ENCODE data around the gene RCAN1. TPM values are rescaled to one million over a fixed set of nuclear protein-coding genes. Genes with fewer than 3 reads are reported as not detected.

RCAN1 gene
- total RNA-seq, 1 donor from 2014 or later, result 197 TPM

GRCh38 chr21:34544032-34544496, 70.8 kb downstream of the RCAN1 start:
- peaks cover 38% of the 10 kb centered on the region for H3K4me1 Mint-ChIP-seq (ENCODE audit: low read depth, unreplicated experiment)
- H3K4me1 ChIP-seq (ENCODE audit: insufficient read depth, low read length), result peaks cover 19% of the 10 kb centered on the region
- H2AFZ ChIP-seq (ENCODE audit: low read depth, low read length), result no peak overlapping the region
- TF ChIP-seq EZH2 (IDR thresholded peaks at IDR 0.05; ENCODE audit: insufficient read depth, low read length) (no peak), CTCF (IDR thresholded peaks at IDR 0.05; ENCODE audit: insufficient read depth, low read depth, low read length) (peak; percentile 69)
- peak overlapping the region; percentile 66 for H3K4me3 Mint-ChIP-seq (ENCODE audit: unreplicated experiment)
- H3K27me3 ChIP-seq (ENCODE audit: insufficient read depth, low read length), result no peaks in the 10 kb centered on the region
- H3K4me3 ChIP-seq (ENCODE audit: insufficient read depth, low read depth, low read length), result no peak overlapping the region
- no peaks in the 10 kb centered on the region for H3K9me3 ChIP-seq (ENCODE audit: insufficient read depth, low read depth, low read length)
- H3K36me3 Mint-ChIP-seq (ENCODE audit: low read depth, unreplicated experiment), result peaks cover 13% of the 10 kb centered on the region
- no peak for FAIRE-seq
- H3K27me3 Mint-ChIP-seq (ENCODE audit: low read depth, unreplicated experiment), result no peaks in the 10 kb centered on the region
- no peaks in the 10 kb centered on the region for H4K20me1 ChIP-seq (ENCODE audit: insufficient read depth, low read length)
- H3K9ac ChIP-seq (ENCODE audit: low read length), result no peak overlapping the region
- H3K4me2 ChIP-seq (ENCODE audit: low read length), result no peak overlapping the region
- DNase-seq (ENCODE audit: low read depth), result peak; percentile 61
- H3K36me3 ChIP-seq (ENCODE audit: insufficient read depth, low read length), result no peaks in the 10 kb centered on the region
- H3K27ac Mint-ChIP-seq (ENCODE audit: unreplicated experiment), result peak overlapping the region; percentile 100
- peak overlapping the region; percentile 82 for H3K27ac ChIP-seq (ENCODE audit: low read depth, low read length)
- H3K9me3 Mint-ChIP-seq (ENCODE audit: unreplicated experiment), result peaks cover 3% of the 10 kb centered on the region
- no peaks in the 10 kb centered on the region for H3K79me2 ChIP-seq (ENCODE audit: insufficient read depth, low read length)

GRCh38 chr21:34543017-34543416, 71.9 kb downstream of the RCAN1 start:
- no peaks in the 10 kb centered on the region for H3K36me3 ChIP-seq (ENCODE audit: insufficient read depth, low read length)
- H3K9ac ChIP-seq (ENCODE audit: low read length), result no peak overlapping the region
- no peaks in the 10 kb centered on the region for H3K9me3 ChIP-seq (ENCODE audit: insufficient read depth, low read depth, low read length)
- no peak for DNase-seq (ENCODE audit: low read depth)
- Mint-ChIP-seq H3K4me3 (ENCODE audit: unreplicated experiment) (no peak overlapping the region), H3K9me3 (ENCODE audit: unreplicated experiment) (peaks cover 3% of the 10 kb centered on the region), H3K27me3 (ENCODE audit: low read depth, unreplicated experiment) (no peaks in the 10 kb centered on the region), H3K4me1 (ENCODE audit: low read depth, unreplicated experiment) (peaks cover 40% of the 10 kb centered on the region), H3K36me3 (ENCODE audit: low read depth, unreplicated experiment) (peaks cover 13% of the 10 kb centered on the region), H3K27ac (ENCODE audit: unreplicated experiment) (no peak overlapping the region)
- H3K27ac ChIP-seq (ENCODE audit: low read depth, low read length), result no peak overlapping the region
- no peak overlapping the region for H3K4me2 ChIP-seq (ENCODE audit: low read length)
- no peaks in the 10 kb centered on the region for H4K20me1 ChIP-seq (ENCODE audit: insufficient read depth, low read length)
- no peak for FAIRE-seq
- TF ChIP-seq CTCF (IDR thresholded peaks at IDR 0.05; ENCODE audit: insufficient read depth, low read depth, low read length), result no peak
- TF ChIP-seq EZH2 (IDR thresholded peaks at IDR 0.05; ENCODE audit: insufficient read depth, low read length), result no peak
- H3K79me2 ChIP-seq (ENCODE audit: insufficient read depth, low read length), result no peaks in the 10 kb centered on the region
- no peak overlapping the region for H3K4me3 ChIP-seq (ENCODE audit: insufficient read depth, low read depth, low read length)
- no peaks in the 10 kb centered on the region for H3K27me3 ChIP-seq (ENCODE audit: insufficient read depth, low read length)
- H2AFZ ChIP-seq (ENCODE audit: low read depth, low read length), result no peak overlapping the region
- H3K4me1 ChIP-seq (ENCODE audit: insufficient read depth, low read length), result peaks cover 19% of the 10 kb centered on the region

GRCh38 chr21:34540206-34540605, 74.7 kb downstream of the RCAN1 start:
- Mint-ChIP-seq H3K4me1 (ENCODE audit: low read depth, unreplicated experiment) (peaks cover 41% of the 10 kb centered on the region), H3K27me3 (ENCODE audit: low read depth, unreplicated experiment) (no peaks in the 10 kb centered on the region), H3K27ac (ENCODE audit: unreplicated experiment) (no peak overlapping the region), H3K36me3 (ENCODE audit: low read depth, unreplicated experiment) (peaks cover 14% of the 10 kb centered on the region), H3K9me3 (ENCODE audit: unreplicated experiment) (peaks cover 3% of the 10 kb centered on the region), H3K4me3 (ENCODE audit: unreplicated experiment) (no peak overlapping the region)
- Histone ChIP-seq H2AFZ (ENCODE audit: low read depth, low read length) (no peak overlapping the region), H3K4me3 (ENCODE audit: insufficient read depth, low read depth, low read length) (no peak overlapping the region), H3K9me3 (ENCODE audit: insufficient read depth, low read depth, low read length) (no peaks in the 10 kb centered on the region), H3K36me3 (ENCODE audit: insufficient read depth, low read length) (no peaks in the 10 kb centered on the region), H3K79me2 (ENCODE audit: insufficient read depth, low read length) (no peaks in the 10 kb centered on the region), H3K4me2 (ENCODE audit: low read length) (no peak overlapping the region), H3K4me1 (ENCODE audit: insufficient read depth, low read length) (peaks cover 29% of the 10 kb centered on the region), H4K20me1 (ENCODE audit: insufficient read depth, low read length) (no peaks in the 10 kb centered on the region), H3K27me3 (ENCODE audit: insufficient read depth, low read length) (no peaks in the 10 kb centered on the region), H3K9ac (ENCODE audit: low read length) (no peak overlapping the region), H3K27ac (ENCODE audit: low read depth, low read length) (no peak overlapping the region)
- FAIRE-seq (no peak), DNase-seq (ENCODE audit: low read depth) (no peak)
- TF ChIP-seq EZH2 (IDR thresholded peaks at IDR 0.05; ENCODE audit: insufficient read depth, low read length) (no peak), CTCF (IDR thresholded peaks at IDR 0.05; ENCODE audit: insufficient read depth, low read depth, low read length) (no peak)
